CD4-positive, alpha-beta T cell treated with Interleukin-12 subunit alpha and Interleukin-12 subunit beta, for 1 hour (primary cell): Measurements from ENCODE around the gene PTGIR.
"Not testable (repeated sequence)": the region's sequence is repeated elsewhere in the genome, so short reads cannot be mapped to it uniquely, and the experiment has no call there.

Source experiments
- DNase-seq: peaks from one replicate; pipeline ENCODE4 v3.0.0-alpha.2; 2020

PTGIR gene

GRCh38 chr19:46637224-46637623 lies 12.3 kb upstream of the PTGIR start:
- DNase-seq, result no peak

GRCh38 chr19:46635920-46636761 lies 11.3 kb upstream of the PTGIR start, which contains the start of gene GNG8:
TSS of gene GNG8 (minus strand) at chr19:46636202. CDS start at chr19:46634682, 1,520 bp downstream.
- peak; percentile 38 for DNase-seq

- DNase-seq, result no peak
Measured at GRCh38 chr19:46634656-46635218, 9.8 kb upstream of the PTGIR start.

GRCh38 chr19:46634045-46634655 lies 9.3 kb upstream of the PTGIR start:
- peak; percentile 96 for DNase-seq

- no peak for DNase-seq
Measured at GRCh38 chr19:46633130-46633529, 8.2 kb upstream of the PTGIR start.

GRCh38 chr19:46631481-46631880 lies 6.6 kb upstream of the PTGIR start:
- no peak for DNase-seq

GRCh38 chr19:46630586-46631205 lies 5.8 kb upstream of the PTGIR start:
- DNase-seq, result no peak

- DNase-seq, result no peak
Measured at GRCh38 chr19:46629546-46630025, 4.7 kb upstream of the PTGIR start.

GRCh38 chr19:46628970-46629369 lies 4.1 kb upstream of the PTGIR start:
- DNase-seq, result not testable (repeated sequence)

GRCh38 chr19:46626446-46626845 lies 1.6 kb upstream of the PTGIR start:
- no peak for DNase-seq

GRCh38 chr19:46625731-46626130 lies 842 bp upstream of the PTGIR start:
- no peak for DNase-seq

GRCh38 chr19:46623915-46624502 lies 880 bp downstream of the PTGIR start:
- no peak for DNase-seq

GRCh38 chr19:46622118-46622446 lies 2.8 kb downstream of the PTGIR start:
- DNase-seq, result no peak

GRCh38 chr19:46621191-46622117 lies 3.4 kb downstream of the PTGIR start:
- DNase-seq, result no peak

GRCh38 chr19:46620716-46621115 lies 4.2 kb downstream of the PTGIR start:
- no peak for DNase-seq

- DNase-seq, result no peak
Measured at GRCh38 chr19:46620267-46620666, 4.6 kb downstream of the PTGIR start.

GRCh38 chr19:46618670-46619231 lies 6.1 kb downstream of the PTGIR start:
- peak; percentile 59 for DNase-seq

GRCh38 chr19:46617601-46618000 lies 7.3 kb downstream of the PTGIR start:
- DNase-seq, result no peak

- no peak for DNase-seq
Measured at GRCh38 chr19:46616631-46617322, 8.1 kb downstream of the PTGIR start.

- no peak for DNase-seq
Measured at GRCh38 chr19:46615966-46616365, 8.9 kb downstream of the PTGIR start.
